Common myeloid progenitor, CD34-positive (primary cell): ENCODE measurements around the gene TSGA10.

Experiments used
- CTCF ChIA-PET: fragments of 350-600 bp; sonication (Branson Sonifier 250); formaldehyde crosslinking; loops from one replicate; lab custom pipeline; 2021; ENCODE audit warnings: antibody characterized with exemption; lab: Charles Lee
- POLR2A ChIA-PET: fragments of 350-600 bp; sonication (Branson Sonifier 250); formaldehyde crosslinking; loops from one replicate; lab custom pipeline; 2021; ENCODE audit warnings: antibody characterized with exemption; lab: Charles Lee
- DNase-seq, 3 donors: peaks; one replicate each; pipeline versions ENCODE4 v3.0.0 to v3.0.0-alpha.2; 2013
- H3K27ac ChIP-seq, 2 experiments: 1 replicate in 1 of 2; 2 replicates in 1 of 2; pipeline ENCODE4 v1.7.0; 2013; ENCODE audit warnings: inconsistent platforms in 2 of 2, low read length in 2 of 2, mild to moderate bottlenecking in 2 of 2, low read depth in 1 of 2, moderate library complexity in 1 of 2; ENCODE audit not compliant: severe bottlenecking in 2 of 2, insufficient read depth in 1 of 2, poor library complexity in 1 of 2
- H3K27me3 ChIP-seq, 5 experiments: replicated peaks in 2 of 5; 1 replicate in 3 of 5; 2 replicates in 2 of 5; pipeline versions ENCODE4 v1.6.1 to v1.7.0; 2013; ENCODE audit warnings: low read length in 4 of 5, mild to moderate bottlenecking in 2 of 5, moderate library complexity in 2 of 5, inconsistent platforms in 1 of 5; ENCODE audit not compliant: insufficient read depth in 5 of 5, control insufficient read depth in 4 of 5
- H3K36me3 ChIP-seq, 4 experiments: 1 replicate in 2 of 4; 2 replicates in 2 of 4; pipeline versions ENCODE4 v1.6.1 to v1.7.0; 2013; ENCODE audit warnings: low read length in 3 of 4, control low read depth in 1 of 4, mild to moderate bottlenecking in 1 of 4; ENCODE audit not compliant: control insufficient read depth in 4 of 4, insufficient read depth in 4 of 4
- H3K4me1 ChIP-seq, 4 experiments: 1 replicate in 3 of 4; 2 replicates in 1 of 4; pipeline versions ENCODE4 v1.6.1 to v1.7.1; 2013; ENCODE audit warnings: low read length in 3 of 4, mild to moderate bottlenecking in 3 of 4, control low read depth in 1 of 4, inconsistent platforms in 1 of 4, moderate library complexity in 1 of 4; ENCODE audit not compliant: control insufficient read depth in 4 of 4, insufficient read depth in 4 of 4; ENCODE audit errors: control extremely low read depth in 1 of 4
- H3K4me3 ChIP-seq, 7 experiments: 1 replicate in 4 of 7; 2 replicates in 3 of 7; pipeline versions ENCODE4 v1.5.1 to v1.7.0; 2013; ENCODE audit warnings: mild to moderate bottlenecking in 7 of 7, low read length in 6 of 7, moderate library complexity in 6 of 7, inconsistent platforms in 2 of 7, low read depth in 2 of 7, control low read depth in 1 of 7; ENCODE audit not compliant: insufficient read depth in 4 of 7, control insufficient read depth in 1 of 7; ENCODE audit errors: extremely low read depth in 1 of 7
- H3K9me3 ChIP-seq, 5 experiments: 1 replicate in 4 of 5; 2 replicates in 1 of 5; pipeline versions ENCODE4 v1.6.1 to v1.7.1; 2013; ENCODE audit warnings: low read length in 4 of 5, mild to moderate bottlenecking in 2 of 5, inconsistent platforms in 1 of 5, low read depth in 1 of 5, moderate library complexity in 1 of 5; ENCODE audit not compliant: control insufficient read depth in 4 of 5, insufficient read depth in 2 of 5; ENCODE audit errors: control extremely low read depth in 1 of 5
- WGBS: methylation state at CpG from one replicate; pipeline ENCODE4 v1.1.5; 2013; ENCODE audit not compliant: insufficient coverage; 5-methylcytosine and 5-hydroxymethylcytosine counted together

The TSGA10 gene

DNA sequence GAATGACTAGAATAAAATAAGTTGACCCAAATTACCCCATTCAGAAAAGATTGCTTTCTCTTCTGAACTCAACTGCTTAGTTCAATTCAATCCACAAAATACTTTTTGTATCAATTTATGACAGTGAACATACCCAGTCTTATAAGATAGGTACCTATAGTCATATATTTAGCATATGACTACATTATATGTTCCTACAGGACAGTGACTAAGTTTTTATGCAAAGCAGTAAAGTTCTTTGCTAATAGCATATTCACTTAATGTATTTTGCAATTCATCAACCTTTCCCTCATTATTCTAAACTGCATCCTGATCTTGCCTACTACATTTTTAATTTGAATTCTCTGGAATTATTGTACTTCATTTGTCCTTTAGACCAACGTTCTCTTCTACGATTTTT is 43.5 kb downstream of the TSGA10 start:
- CTCF ChIA-PET, result no interaction called here
- POLR2A ChIA-PET, result no interaction called here
- Histone ChIP-seq H3K9me3 (no peaks in the 10 kb centered on the region), H3K4me1 (peaks cover 0 to 12% (median 4%) of the 10 kb centered on the region in 4 experiments), H3K4me3 (no peak overlapping the region), H3K27ac (no peak overlapping the region), H3K27me3 (no peaks in the 10 kb centered on the region), H3K36me3 (no peaks in the 10 kb centered on the region)
- WGBS, result no CpG with 5 or more reads among the region's 2 CpGs
- no peak for DNase-seq

DNA sequence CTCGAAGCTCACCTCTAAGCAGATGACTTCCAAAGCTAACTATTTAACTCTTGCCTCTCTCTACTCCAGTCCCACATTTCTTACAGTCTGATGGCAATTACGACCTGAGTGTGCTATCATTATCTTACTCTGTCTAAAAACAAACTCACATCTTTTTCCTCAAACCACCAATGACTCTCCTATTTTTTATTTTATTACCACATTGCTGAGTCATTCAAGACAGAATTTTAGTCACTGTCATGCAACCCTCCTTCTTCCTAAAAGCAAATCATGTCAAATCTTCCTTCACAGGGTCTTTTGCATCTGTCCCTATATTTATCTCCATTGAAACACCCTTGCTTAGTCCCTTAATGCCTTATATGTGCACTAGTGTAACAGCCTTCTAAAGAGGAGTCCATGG is 47.8 kb downstream of the TSGA10 start:
- 63% methylated on average over 2 of the region's 2 CpGs for WGBS
- DNase-seq, result peak; percentile 23 to 77 (median 73)
- POLR2A ChIA-PET, result interaction anchor here (0.5 kb wide), 1 partner anchor 868 kb away, joined by 3 read pairs; no protein-coding TSS in a partner anchor
- no peak overlapping the region for H3K27ac ChIP-seq
- H3K36me3 ChIP-seq, result no peaks in the 10 kb centered on the region
- no peak overlapping the region for H3K4me3 ChIP-seq
- no peaks in the 10 kb centered on the region for H3K9me3 ChIP-seq
- CTCF ChIA-PET, result no interaction called here
- no peaks in the 10 kb centered on the region for H3K27me3 ChIP-seq
- peaks cover 0 to 21% (median 4%) of the 10 kb centered on the region in 4 experiments for H3K4me1 ChIP-seq

GRCh38 chr2:99104006-99104405 is 50.7 kb downstream of the TSGA10 start:
- Histone ChIP-seq H3K4me1 (peaks cover 0 to 24% (median 4%) of the 10 kb centered on the region in 4 experiments), H3K9me3 (no peaks in the 10 kb centered on the region), H3K27me3 (no peaks in the 10 kb centered on the region), H3K27ac (no peak overlapping the region), H3K4me3 (no peak overlapping the region), H3K36me3 (no peaks in the 10 kb centered on the region)
- DNase-seq, result peak in 1 of 3 donors; percentile 34
- POLR2A ChIA-PET, result interaction anchor here (0.5 kb wide), 1 partner anchor 37 kb away, joined by 3 read pairs; no protein-coding TSS in a partner anchor
- WGBS, result 93% methylated on average over 2 of the region's 2 CpGs
- CTCF ChIA-PET, result no interaction called here

GRCh38 chr2:99101697-99102096 is 53.0 kb downstream of the TSGA10 start:
- POLR2A ChIA-PET, result no interaction called here
- WGBS, result 40% methylated on average over 1 of the region's 3 CpGs
- Histone ChIP-seq H3K4me1 (peaks cover 0 to 16% (median 2%) of the 10 kb centered on the region in 4 experiments), H3K4me3 (no peak overlapping the region), H3K36me3 (no peaks in the 10 kb centered on the region), H3K27me3 (no peaks in the 10 kb centered on the region), H3K9me3 (no peaks in the 10 kb centered on the region), H3K27ac (no peak overlapping the region)
- peak; percentile 32 to 56 (median 48) for DNase-seq
- CTCF ChIA-PET, result no interaction called here

GRCh38 chr2:99096728-99097127 is 58.0 kb downstream of the TSGA10 start:
- H3K27me3 ChIP-seq, result no peaks in the 10 kb centered on the region
- no peak for DNase-seq
- H3K36me3 ChIP-seq, result no peaks in the 10 kb centered on the region
- no peak overlapping the region for H3K4me3 ChIP-seq
- whole genome bisulfite sequencing, result no CpG with 5 or more reads among the region's 1 CpG
- ChIA-PET POLR2A (no interaction called here), CTCF (no interaction called here)
- peaks cover 0 to 6% (median 2%) of the 10 kb centered on the region in 5 experiments for H3K9me3 ChIP-seq
- peaks cover 0 to 3% (median 0%) of the 10 kb centered on the region in 4 experiments for H3K4me1 ChIP-seq
- no peak overlapping the region for H3K27ac ChIP-seq

- Histone ChIP-seq H3K27ac (no peak overlapping the region), H3K27me3 (no peaks in the 10 kb centered on the region), H3K4me1 (peaks cover 3 to 19% (median 9%) of the 10 kb centered on the region in 4 experiments), H3K36me3 (no peaks in the 10 kb centered on the region), H3K4me3 (peak overlapping the region in 2 of 7 experiments; percentile 6 to 19), H3K9me3 (peaks cover 0 to 9% (median 0%) of the 10 kb centered on the region in 5 experiments)
- peak; percentile 59 to 87 (median 87) for DNase-seq
- POLR2A ChIA-PET, result no interaction called here
- no CpG with 5 or more reads among the region's 1 CpG for WGBS
- CTCF ChIA-PET, result interaction anchor here (1.3 to 1.6 kb wide), 2 partner anchors 70 to 92 kb away, joined by 4 to 5 read pairs; no protein-coding TSS in a partner anchor
These were observed 66.7 kb downstream of the TSGA10 start for GRCh38 chr2:99088017-99088416.

DNA sequence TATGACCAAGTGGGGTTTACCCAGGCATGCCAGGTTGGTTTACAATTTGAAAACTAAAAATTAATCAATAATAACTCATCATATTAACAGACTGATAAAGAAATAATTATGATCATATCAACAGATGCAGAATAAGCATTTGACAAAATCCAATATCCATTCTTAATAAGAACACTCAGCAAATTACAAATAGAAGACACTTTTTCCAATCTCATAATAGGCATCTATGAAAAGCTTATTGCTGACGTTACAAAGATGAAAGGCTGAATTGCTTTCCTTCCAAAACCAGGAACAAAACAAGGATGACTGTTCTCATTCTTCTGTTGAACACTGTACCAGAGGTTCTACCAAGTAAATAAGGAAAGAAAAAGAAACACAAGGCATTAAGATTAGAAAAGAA is 68.4 kb downstream of the TSGA10 start:
- H3K27me3 ChIP-seq, result no peaks in the 10 kb centered on the region
- ChIA-PET POLR2A (no interaction called here), CTCF (no interaction called here)
- no CpG with 5 or more reads among the region's 1 CpG for WGBS
- H3K9me3 ChIP-seq, result peaks cover 0 to 9% (median 0%) of the 10 kb centered on the region in 5 experiments
- no peaks in the 10 kb centered on the region for H3K36me3 ChIP-seq
- H3K4me3 ChIP-seq, result no peak overlapping the region
- peaks cover 3 to 19% (median 9%) of the 10 kb centered on the region in 4 experiments for H3K4me1 ChIP-seq
- no peak overlapping the region for H3K27ac ChIP-seq
- DNase-seq, result no peak
